NCI-H1436 treated with DMSO at 0.1 percent for 48 hours (cell line): ENCODE measurements around the gene TRIM46.
A peak's percentile ranks its signal among the peaks of the same experiment; 100 is the strongest.

Source experiments
- DNase-seq: peaks from one replicate; lab custom pipeline; 2025; lab: John Stamatoyannopoulos, UW

Gene TRIM46

GRCh38 chr1:155172732-155173477 lies 744 bp upstream of the TRIM46 start, which contains the start of gene KRTCAP2:
KRTCAP2 (minus strand) TSS chr1:155173304; CDS start chr1:155173224, 80 bp downstream.
- peak; percentile 77 for DNase-seq

GRCh38 chr1:155174324-155175280 lies 953 bp downstream of the TRIM46 start:
- no peak for DNase-seq

DNA sequence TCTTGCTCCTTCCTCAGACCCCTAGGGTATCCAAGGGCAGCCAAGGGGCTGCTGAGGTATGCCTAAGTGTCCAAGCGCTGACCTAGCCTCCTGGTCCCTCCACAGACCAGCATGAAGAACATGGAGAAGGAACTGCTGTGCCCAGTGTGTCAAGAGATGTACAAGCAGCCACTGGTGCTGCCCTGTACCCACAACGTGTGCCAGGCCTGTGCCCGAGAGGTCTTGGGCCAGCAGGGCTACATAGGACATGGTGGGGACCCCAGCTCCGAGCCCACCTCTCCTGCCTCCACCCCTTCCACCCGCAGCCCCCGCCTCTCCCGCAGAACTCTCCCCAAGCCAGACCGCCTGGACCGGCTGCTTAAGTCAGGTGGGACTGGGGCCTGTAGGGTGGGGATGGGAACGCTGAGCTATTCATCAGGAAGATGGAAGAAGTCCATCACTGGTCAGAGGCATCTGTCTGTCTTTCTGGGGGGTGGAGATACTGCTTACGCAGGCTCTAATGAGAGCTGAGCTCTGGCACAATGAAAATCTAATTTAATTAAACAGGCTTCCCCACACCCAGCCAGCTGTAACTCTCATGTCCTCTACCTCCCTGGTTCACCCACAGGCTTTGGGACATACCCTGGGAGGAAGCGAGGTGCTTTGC lies 1.8 kb downstream of the TRIM46 start:
- DNase-seq, result no peak

DNA sequence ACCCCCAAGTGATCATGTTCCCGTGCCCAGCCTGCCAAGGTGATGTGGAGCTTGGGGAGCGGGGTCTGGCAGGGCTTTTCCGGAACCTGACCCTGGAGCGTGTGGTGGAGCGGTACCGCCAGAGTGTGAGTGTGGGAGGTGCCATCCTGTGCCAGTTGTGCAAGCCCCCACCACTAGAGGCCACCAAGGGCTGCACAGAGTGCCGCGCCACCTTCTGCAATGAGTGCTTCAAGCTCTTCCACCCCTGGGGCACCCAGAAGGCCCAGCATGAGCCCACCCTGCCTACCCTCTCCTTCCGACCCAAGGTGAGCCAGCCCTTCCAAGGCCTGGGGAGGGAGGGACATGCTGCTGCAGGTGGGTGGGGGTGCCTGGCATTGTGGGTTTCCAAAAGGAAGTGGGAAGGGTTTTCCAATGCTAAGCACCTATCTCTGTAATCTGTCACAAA lies 2.3 kb downstream of the TRIM46 start:
- DNase-seq, result no peak

DNA sequence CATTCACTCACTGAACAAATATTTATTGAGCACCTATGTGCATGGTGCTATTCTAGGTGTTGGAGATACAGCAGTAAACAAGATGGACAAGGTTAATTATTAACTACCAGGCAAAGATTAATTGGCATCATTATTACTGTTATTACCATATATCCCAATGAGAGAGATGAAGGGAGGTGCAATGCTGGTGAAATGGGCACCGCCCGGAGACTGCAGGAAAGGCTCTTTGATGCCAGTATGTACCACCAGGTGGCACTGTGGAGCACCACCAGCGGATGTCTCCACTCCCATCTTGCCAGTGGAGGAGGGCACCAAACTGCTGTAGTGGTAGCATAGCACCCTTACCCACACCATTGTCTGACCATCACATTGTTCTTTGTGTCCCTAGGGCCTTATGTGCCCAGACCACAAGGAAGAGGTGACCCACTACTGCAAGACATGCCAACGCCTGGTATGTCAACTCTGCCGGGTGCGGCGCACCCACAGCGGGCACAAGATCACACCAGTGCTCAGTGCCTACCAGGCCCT lies 3.0 kb downstream of the TRIM46 start:
- peak; percentile 28 for DNase-seq

DNA sequence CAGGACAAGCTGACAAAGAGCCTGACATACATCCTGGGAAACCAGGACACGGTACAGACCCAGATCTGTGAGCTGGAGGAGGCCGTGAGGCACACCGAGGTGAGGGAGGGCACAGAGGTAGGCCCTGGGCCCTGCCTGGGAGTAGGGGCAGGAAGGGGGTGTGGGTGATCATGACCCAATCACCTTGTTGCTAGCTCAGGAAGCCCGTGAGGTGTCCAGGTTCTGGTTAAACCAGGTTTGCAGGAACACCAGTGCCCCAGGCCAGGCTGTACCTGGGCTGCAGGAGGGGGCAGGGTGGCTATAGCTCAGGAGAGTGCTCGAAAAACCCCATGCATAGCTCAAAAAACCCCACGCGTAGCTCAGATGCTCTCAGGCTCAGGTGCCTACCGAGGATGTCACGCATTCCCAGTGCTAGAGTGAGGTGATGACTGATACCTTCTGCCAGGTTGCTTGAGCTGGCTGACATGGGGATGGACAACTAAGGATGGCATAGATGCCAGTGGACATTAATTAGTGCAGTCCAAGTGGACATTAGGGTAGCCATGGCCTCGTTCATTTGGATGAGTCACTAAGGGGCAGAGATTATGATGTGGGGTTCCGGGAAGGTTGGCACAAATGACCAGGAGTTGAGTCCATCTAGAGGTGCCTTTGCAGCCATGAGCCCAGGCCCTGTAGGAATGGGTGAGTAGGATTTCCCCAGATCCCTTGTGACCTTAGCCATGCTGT lies 3.7 kb downstream of the TRIM46 start:
- no peak for DNase-seq

DNA sequence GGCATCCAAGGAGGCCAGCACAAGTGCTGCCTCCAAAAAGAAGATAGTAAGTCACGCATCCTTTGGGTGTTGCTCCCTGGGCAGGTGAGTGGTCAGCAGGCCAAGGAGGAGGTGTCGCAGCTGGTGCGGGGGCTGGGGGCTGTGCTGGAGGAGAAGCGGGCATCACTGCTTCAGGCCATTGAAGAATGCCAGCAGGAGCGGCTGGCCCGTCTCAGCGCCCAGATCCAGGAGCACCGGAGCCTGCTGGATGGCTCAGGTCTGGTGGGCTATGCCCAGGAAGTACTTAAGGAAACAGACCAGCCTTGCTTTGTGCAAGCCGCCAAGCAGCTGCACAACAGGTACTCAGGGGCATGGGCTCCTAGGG lies 4.3 kb downstream of the TRIM46 start:
- no peak for DNase-seq

DNA sequence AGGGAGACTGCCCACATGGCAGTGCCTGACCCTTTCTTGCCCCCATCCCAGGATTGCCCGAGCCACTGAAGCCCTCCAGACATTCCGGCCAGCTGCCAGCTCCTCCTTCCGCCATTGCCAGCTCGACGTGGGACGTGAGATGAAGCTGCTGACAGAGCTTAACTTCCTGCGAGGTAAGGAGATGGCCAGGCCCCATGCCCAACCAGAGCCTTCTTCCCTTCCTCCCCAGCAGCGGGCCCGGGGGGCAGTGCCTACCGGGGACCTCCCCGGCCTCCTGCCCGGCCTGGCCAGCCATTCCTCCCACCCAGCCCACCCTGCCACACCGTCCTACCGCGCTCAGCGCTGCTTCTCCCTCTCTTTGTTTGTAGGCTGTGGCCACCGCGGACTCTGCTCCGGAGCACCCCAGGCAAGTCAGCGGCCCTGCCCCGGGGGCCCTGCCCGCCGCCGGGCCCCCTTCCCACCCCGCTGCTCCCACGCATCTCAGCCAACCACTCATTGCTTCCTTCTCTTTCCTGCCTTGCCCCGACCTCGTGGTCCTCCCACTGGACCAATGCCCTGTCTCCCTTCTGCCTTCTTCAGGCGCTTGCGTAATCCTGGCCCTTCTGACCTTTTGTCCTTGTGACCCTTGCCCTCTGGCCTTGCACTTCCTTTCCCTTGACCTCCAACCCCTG lies 4.9 kb downstream of the TRIM46 start:
- DNase-seq, result no peak

DNA sequence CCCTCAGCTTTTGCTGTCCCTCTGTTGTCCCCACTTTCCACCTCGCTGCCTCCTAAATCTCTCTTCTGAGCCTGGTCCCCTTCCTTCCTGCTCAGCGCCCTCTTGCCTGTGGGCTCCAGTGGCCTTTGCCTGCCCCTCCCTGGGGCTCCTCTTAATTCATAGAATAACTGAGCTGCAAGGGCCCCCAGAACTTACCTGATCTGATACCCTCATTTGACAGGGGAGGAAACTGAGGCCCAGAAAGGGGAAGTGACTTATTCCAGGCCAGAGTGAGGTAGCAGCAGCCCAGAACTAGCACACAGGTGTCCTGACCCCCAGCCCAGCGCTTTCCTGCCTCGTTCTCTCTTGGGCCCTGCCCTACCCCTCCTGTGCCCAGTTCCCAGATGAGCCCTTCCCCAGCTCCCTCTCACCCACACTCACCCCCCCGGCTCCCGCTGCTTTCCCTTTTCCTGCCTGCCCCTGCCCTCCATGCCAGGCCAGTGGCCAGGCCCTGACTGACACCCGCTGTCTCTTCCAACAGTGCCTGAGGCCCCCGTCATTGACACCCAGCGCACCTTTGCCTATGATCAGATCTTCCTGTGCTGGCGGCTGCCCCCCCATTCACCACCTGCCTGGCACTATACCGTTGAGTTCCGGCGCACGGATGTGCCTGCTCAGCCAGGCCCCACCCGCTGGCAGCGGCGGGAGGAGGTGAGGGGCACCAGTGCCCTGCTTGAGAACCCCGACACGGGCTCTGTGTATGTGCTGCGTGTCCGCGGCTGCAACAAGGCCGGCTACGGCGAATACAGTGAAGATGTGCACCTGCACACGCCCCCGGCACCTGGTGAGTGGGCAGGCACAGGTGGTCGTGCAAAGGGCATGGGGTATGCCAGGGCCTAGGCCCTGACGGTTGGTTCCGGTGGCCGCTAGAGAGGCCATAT lies 5.7 kb downstream of the TRIM46 start:
- no peak for DNase-seq

DNA sequence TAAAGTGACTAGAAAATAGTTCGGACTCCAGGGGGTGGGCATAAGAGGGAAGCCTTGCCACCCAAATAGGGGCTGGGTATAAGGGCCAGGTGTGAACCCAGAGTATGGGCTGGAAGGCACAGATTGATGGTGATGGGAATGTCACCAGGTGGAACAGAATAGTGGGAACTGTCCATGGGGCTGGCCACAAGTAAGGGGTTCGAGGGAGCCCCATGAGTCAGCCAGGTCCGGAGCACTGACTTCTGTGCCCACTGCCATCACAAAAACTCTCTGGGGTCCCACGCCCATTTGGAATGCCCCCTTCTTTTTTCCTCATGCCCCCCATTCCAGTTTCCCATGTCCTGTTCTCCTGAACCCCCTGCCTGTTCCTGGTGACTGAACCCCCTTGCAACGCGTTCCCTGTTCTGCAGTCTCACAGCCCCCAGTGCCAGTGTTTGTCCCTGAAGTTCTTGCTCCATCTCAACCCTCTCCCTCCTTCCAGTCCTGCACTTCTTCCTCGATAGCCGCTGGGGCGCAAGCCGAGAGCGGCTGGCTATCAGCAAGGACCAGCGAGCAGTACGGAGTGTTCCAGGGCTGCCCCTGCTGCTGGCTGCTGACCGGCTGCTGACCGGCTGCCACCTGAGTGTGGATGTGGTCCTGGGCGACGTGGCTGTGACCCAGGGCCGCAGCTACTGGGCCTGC lies 7.9 kb downstream of the TRIM46 start:
- DNase-seq, result no peak

GRCh38 chr1:155182052-155182550 lies 8.5 kb downstream of the TRIM46 start:
- no peak for DNase-seq

- DNase-seq, result no peak
These were observed 10.1 kb downstream of the TRIM46 start for GRCh38 chr1:155183775-155184221.

DNA sequence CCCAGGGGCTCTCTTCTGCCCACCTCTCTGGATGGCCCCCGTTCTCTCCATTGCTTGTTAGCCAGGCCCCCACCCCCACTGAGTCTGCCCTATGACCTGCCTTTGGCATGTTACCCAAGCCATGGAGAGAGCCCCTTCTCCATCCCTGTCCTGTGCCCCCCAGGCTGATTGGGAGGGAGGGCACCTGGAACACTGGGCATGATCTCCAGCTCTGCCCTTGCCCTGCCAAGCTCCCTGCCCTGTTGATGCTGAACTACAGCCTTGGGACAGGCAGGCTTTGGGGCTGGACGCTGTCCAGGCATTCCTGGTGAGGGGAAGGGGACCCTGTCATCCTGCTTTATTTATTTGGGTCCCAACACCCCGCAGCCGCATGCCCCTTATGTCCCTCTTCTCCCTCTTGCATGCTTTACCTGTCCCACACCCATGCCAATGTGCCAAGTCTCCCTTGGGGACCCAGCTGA lies 10.7 kb downstream of the TRIM46 start:
- no peak for DNase-seq

- DNase-seq, result no peak
These were observed 11.5 kb downstream of the TRIM46 start for GRCh38 chr1:155184835-155185782.

- no peak for DNase-seq
These were observed 12.1 kb downstream of the TRIM46 start for GRCh38 chr1:155185783-155186066.

- DNase-seq, result no peak
These were observed 12.6 kb downstream of the TRIM46 start for GRCh38 chr1:155186067-155186793.

DNA sequence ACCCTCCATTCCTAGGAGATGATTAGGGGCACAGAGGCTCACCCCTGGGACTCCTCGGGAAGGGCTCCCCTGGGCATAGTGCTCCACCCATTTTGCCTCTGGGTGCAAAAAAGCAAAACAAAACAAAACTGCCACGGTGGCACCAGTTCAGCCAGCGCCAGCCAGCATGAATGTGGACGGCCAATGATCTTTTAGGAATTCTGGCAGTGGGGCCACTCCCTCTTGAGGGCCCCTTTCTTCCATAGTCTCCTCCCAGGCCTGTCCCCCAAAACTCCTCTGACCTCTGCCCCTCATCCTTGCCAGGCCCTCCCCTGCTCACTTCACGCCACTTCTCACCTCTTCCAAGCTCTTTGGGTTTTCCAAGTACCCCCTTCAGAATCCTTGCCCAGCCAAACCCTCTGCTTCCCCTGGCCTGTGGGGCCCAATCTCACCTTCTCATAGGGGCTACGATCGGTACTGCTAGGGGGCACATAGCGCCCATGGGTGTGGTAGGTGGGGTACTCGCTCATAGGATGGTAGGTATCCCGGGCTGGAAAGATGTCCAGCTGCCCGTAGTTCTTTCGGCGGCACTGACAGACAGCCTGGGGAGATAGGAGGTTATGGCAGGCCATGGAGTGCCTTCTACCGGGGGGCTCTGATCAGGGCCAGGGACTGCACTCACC lies 13.3 kb downstream of the TRIM46 start:
- DNase-seq, result no peak
